ENCODE measurements around the gene PLA2G2C. TPM values are rescaled to one million over a fixed set of nuclear protein-coding genes. Genes with fewer than 3 reads are reported as not detected.

PLA2G2C gene
- total RNA-seq, 1 experiment from 2014 or later = not detected

DNA sequence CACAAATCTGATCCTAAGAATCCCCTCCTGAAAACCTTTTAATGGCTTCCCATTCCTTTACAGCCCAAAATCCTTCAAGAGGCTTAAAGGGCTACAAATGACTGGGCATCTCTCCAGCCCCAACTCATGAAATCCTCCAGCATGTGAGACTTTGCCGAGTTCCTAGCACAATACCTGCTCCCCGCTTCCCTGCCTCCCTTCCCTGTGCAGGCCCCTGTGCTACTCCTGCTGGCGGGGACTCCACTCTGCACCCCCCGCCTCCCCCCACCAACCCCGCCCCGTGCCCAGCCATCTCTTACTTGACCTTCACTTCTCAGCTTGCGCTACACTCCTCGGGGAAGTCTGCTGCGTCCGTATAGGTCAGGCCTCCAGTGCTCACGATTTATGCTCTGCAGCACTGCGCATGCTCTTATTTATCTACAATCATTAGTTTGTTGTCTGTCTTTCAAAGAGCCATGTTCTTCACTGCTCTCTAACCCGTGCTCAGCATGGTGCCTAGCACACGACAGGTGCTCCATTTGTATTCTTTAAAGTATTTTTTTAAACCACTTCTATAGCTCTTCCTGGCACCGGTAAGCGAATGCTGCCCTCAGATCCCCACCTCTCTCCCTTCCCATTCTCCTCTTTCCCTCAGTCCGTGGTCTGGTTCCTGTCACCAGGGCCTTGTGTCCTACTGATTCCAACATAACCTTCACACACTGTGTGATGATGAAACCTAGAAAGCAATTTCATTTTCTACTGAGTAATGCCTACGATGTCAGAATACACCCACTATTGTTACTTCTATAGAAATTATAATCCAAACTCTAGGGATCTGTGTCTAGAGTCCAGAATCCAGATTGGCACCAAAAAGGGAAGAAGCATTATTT, 37.5 kb upstream of the PLA2G2C start:
- Mint-ChIP-seq H3K27me3 (ENCODE audit: low read depth) (peaks cover 43% of the 10 kb centered on the region), H3K36me3 (no peaks in the 10 kb centered on the region), H3K4me1 (peaks cover 22% of the 10 kb centered on the region), H3K27ac (no peak overlapping the region), H3K4me3 (no peak overlapping the region), H3K9me3 (no peaks in the 10 kb centered on the region)
- ATAC-seq = peak; percentile 88
- ChIA-PET CTCF (interaction anchor here (0.6 to 3.0 kb wide), 4 partner anchors 11 to 207 kb away, joined by 3 to 16 read pairs (median 6); no protein-coding TSS in a partner anchor), POLR2A (interaction anchor here (0.8 kb wide), 1 partner anchor 67 kb away, joined by 6 read pairs; the partner anchor contains the start of gene VWA5B1)
- TF ChIP-seq RELA (CRISPR knock-in tag; IDR thresholded peaks at IDR 0.05; ENCODE audit: borderline replicate concordance) = no peak
- TF ChIP-seq, protein P1, sequence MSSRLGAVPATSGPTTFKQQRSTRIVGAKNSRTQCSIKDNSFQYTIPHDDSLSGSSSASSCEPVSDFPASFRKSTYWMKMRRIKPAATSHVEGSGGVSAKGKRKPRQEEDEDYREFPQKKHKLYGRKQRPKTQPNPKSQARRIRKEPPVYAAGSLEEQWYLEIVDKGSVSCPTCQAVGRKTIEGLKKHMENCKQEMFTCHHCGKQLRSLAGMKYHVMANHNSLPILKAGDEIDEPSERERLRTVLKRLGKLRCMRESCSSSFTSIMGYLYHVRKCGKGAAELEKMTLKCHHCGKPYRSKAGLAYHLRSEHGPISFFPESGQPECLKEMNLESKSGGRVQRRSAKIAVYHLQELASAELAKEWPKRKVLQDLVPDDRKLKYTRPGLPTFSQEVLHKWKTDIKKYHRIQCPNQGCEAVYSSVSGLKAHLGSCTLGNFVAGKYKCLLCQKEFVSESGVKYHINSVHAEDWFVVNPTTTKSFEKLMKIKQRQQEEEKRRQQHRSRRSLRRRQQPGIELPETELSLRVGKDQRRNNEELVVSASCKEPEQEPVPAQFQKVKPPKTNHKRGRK (CRISPR knock-in tag; IDR thresholded peaks at IDR 0.05; ENCODE audit: borderline replicate concordance) = no peak
- TF ChIP-seq ESRRA (CRISPR knock-in tag; IDR thresholded peaks at IDR 0.05; ENCODE audit: borderline replicate concordance) = no peak
- TF ChIP-seq JAZF1 (CRISPR knock-in tag; IDR thresholded peaks at IDR 0.05) = no peak
- no peak for TF ChIP-seq ZNF416 (CRISPR knock-in tag; IDR thresholded peaks at IDR 0.05)
- TF ChIP-seq PRRX2 (CRISPR knock-in tag; IDR thresholded peaks at IDR 0.05) = no peak
- TF ChIP-seq TCF7 (CRISPR knock-in tag; IDR thresholded peaks at IDR 0.05; ENCODE audit: low read depth) = no peak
- TF ChIP-seq HMGA2 (CRISPR knock-in tag; IDR thresholded peaks at IDR 0.05) = no peak
- TF ChIP-seq, protein P2, sequence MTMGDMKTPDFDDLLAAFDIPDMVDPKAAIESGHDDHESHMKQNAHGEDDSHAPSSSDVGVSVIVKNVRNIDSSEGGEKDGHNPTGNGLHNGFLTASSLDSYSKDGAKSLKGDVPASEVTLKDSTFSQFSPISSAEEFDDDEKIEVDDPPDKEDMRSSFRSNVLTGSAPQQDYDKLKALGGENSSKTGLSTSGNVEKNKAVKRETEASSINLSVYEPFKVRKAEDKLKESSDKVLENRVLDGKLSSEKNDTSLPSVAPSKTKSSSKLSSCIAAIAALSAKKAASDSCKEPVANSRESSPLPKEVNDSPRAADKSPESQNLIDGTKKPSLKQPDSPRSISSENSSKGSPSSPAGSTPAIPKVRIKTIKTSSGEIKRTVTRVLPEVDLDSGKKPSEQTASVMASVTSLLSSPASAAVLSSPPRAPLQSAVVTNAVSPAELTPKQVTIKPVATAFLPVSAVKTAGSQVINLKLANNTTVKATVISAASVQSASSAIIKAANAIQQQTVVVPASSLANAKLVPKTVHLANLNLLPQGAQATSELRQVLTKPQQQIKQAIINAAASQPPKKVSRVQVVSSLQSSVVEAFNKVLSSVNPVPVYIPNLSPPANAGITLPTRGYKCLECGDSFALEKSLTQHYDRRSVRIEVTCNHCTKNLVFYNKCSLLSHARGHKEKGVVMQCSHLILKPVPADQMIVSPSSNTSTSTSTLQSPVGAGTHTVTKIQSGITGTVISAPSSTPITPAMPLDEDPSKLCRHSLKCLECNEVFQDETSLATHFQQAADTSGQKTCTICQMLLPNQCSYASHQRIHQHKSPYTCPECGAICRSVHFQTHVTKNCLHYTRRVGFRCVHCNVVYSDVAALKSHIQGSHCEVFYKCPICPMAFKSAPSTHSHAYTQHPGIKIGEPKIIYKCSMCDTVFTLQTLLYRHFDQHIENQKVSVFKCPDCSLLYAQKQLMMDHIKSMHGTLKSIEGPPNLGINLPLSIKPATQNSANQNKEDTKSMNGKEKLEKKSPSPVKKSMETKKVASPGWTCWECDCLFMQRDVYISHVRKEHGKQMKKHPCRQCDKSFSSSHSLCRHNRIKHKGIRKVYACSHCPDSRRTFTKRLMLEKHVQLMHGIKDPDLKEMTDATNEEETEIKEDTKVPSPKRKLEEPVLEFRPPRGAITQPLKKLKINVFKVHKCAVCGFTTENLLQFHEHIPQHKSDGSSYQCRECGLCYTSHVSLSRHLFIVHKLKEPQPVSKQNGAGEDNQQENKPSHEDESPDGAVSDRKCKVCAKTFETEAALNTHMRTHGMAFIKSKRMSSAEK (CRISPR knock-in tag; IDR thresholded peaks at IDR 0.05; ENCODE audit: borderline replicate concordance) = no peak
- TF ChIP-seq NFATC4 (CRISPR knock-in tag; IDR thresholded peaks at IDR 0.05) = no peak
- TF ChIP-seq, protein P3, sequence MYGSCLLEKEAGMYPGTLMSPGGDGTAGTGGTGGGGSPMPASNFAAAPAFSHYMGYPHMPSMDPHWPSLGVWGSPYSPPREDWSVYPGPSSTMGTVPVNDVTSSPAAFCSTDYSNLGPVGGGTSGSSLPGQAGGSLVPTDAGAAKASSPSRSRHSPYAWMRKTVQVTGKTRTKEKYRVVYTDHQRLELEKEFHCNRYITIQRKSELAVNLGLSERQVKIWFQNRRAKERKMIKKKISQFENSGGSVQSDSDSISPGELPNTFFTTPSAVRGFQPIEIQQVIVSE (CRISPR knock-in tag; IDR thresholded peaks at IDR 0.05; ENCODE audit: borderline replicate concordance) = no peak
- TF ChIP-seq, protein P4, sequence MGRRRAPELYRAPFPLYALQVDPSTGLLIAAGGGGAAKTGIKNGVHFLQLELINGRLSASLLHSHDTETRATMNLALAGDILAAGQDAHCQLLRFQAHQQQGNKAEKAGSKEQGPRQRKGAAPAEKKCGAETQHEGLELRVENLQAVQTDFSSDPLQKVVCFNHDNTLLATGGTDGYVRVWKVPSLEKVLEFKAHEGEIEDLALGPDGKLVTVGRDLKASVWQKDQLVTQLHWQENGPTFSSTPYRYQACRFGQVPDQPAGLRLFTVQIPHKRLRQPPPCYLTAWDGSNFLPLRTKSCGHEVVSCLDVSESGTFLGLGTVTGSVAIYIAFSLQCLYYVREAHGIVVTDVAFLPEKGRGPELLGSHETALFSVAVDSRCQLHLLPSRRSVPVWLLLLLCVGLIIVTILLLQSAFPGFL (CRISPR knock-in tag; IDR thresholded peaks at IDR 0.05; ENCODE audit: borderline replicate concordance) = no peak
- TF ChIP-seq SP1 (CRISPR knock-in tag; conservative IDR thresholded peaks at IDR 0.05) = no peak
- TF ChIP-seq, protein P5, sequence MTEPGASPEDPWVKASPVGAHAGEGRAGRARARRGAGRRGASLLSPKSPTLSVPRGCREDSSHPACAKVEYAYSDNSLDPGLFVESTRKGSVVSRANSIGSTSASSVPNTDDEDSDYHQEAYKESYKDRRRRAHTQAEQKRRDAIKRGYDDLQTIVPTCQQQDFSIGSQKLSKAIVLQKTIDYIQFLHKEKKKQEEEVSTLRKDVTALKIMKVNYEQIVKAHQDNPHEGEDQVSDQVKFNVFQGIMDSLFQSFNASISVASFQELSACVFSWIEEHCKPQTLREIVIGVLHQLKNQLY (CRISPR knock-in tag; IDR thresholded peaks at IDR 0.05) = no peak
- TF ChIP-seq ZNF317 (CRISPR knock-in tag; IDR thresholded peaks at IDR 0.05; ENCODE audit: borderline replicate concordance, low read depth) = no peak
- TF ChIP-seq EMX1 (CRISPR knock-in tag; IDR thresholded peaks at IDR 0.05) = no peak
- TF ChIP-seq OVOL2 (CRISPR knock-in tag; IDR thresholded peaks at IDR 0.05; ENCODE audit: borderline replicate concordance) = no peak
- no peak for TF ChIP-seq ZNF263 (CRISPR knock-in tag; IDR thresholded peaks at IDR 0.05; ENCODE audit: low read depth)
- TF ChIP-seq TP53 (CRISPR knock-in tag; IDR thresholded peaks at IDR 0.05) = no peak
- no peak for TF ChIP-seq FOXP1 (CRISPR knock-in tag; IDR thresholded peaks at IDR 0.05; ENCODE audit: borderline replicate concordance)
- DNase-seq (ENCODE audit: low spot score) = peak; percentile 39

All from WTC11 (cell line).